GM12865 (cell line): ENCODE measurements around the gene MMP28.
A peak's percentile ranks its signal among the peaks of the same experiment; 100 is the strongest.

Experiments used
- DNase-seq: peaks from one replicate; pipeline ENCODE4 v3.0.0; 2010; ENCODE audit warnings: low read depth
- H3K4me3 ChIP-seq: 2 replicates; pipeline ENCODE4 v1.5.1; 2011; ENCODE audit warnings: mild to moderate bottlenecking, low read depth, low read length, control low read depth
- CTCF ChIP-seq: IDR thresholded peaks from 2 replicates; pipeline ENCODE4 v1.5.1; 2011; ENCODE audit warnings: low read length, control low read depth, low read depth, inconsistent platforms; ENCODE audit not compliant: insufficient read depth; ENCODE audit errors: missing control alignments

MMP28 gene

GRCh38 chr17:35795007-35795870 is at the start of gene MMP28:
TSS of gene MMP28 (minus strand) at chr17:35795641. CDS start at chr17:35795377, 264 bp downstream.
- no peak within 1 kb of the TSS for H3K4me3 ChIP-seq
- no peak for TF ChIP-seq CTCF
- peak; percentile 7 for DNase-seq

GRCh38 chr17:35844547-35844946 is 49.1 kb upstream of the MMP28 start:
- no peak overlapping the region for H3K4me3 ChIP-seq
- no peak for TF ChIP-seq CTCF
- DNase-seq, result no peak

- no peak for TF ChIP-seq CTCF
- no peak for DNase-seq
Measured at GRCh38 chr17:35843698-35844097, 48.3 kb upstream of the MMP28 start.

GRCh38 chr17:35842239-35842638 is 46.8 kb upstream of the MMP28 start:
- no peak for DNase-seq
- no peak overlapping the region for H3K4me3 ChIP-seq
- no peak for TF ChIP-seq CTCF

More at GRCh38 chr17:35843698-35844097, 48.3 kb upstream of the MMP28 start:
- no peak overlapping the region for H3K4me3 ChIP-seq

- no peak for DNase-seq
- no peak for TF ChIP-seq CTCF
- H3K4me3 ChIP-seq, result no peak overlapping the region
Measured at GRCh38 chr17:35841505-35841904, 46.1 kb upstream of the MMP28 start.

GRCh38 chr17:35841101-35841500 is 45.7 kb upstream of the MMP28 start:
- no peak for TF ChIP-seq CTCF
- DNase-seq, result no peak
- no peak overlapping the region for H3K4me3 ChIP-seq
